CD1c-positive myeloid dendritic cell (primary cell): ENCODE results near the gene BPTF.
A peak's percentile ranks its signal among the peaks of the same experiment; 100 is the strongest.
"Not testable (repeated sequence)": the region's sequence is repeated elsewhere in the genome, so short reads cannot be mapped to it uniquely, and the experiment has no call there.

Source experiments
- DNase-seq: peaks from one replicate; pipeline ENCODE4 v3.0.0-alpha.2; 2016; ENCODE audit errors: extremely low spot score

Gene BPTF

DNA sequence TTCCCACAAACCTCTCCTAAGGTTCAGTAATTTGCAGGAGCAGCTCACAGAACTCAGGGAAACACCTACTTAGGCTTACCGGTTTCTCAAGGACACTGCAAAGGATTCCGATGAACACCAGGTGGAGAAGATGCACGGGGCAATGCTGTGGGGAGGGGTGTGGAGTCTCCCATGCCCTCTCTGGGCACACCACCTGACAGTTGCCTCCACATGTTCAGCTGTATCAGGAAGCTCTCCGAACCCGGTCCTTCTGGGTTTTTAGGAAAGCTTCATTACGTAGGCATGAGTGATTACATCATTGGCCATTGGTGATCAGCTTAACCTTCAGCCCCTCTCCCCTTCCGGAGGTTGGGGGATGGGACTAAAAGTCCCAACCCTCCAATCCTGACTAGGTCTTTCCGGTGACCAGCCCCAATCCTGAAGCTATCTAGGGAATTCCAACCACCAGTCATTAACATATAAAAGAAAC is 149.3 kb downstream of the BPTF start:
- DNase-seq: no peak

GRCh38 chr17:67976306-67976705 is 151.0 kb downstream of the BPTF start:
- not testable (repeated sequence) for DNase-seq

- DNase-seq: no peak
Measured at GRCh38 chr17:67980456-67980855, 155.2 kb downstream of the BPTF start.

DNA sequence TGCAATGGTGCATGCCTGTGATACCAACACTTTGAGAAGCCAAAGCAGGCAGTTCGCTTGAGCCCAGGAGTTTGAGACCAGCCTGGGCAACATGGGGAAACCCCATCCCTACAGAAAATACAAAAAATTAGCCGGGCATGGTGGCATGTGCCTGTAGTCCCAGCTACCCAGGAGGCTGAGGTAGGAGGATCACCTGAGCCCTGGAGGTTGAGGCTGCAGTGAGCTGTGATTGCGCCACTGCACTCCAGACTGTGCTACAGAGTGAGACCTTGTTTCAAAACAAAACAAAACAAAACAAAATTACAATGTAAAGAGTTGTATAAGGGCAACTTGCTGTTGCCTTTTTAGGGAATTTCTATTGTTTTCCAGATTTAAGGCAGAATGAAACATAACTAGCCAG is 155.6 kb downstream of the BPTF start:
- not testable (repeated sequence) for DNase-seq

GRCh38 chr17:67982034-67982640 is 156.8 kb downstream of the BPTF start:
- no peak for DNase-seq

DNA sequence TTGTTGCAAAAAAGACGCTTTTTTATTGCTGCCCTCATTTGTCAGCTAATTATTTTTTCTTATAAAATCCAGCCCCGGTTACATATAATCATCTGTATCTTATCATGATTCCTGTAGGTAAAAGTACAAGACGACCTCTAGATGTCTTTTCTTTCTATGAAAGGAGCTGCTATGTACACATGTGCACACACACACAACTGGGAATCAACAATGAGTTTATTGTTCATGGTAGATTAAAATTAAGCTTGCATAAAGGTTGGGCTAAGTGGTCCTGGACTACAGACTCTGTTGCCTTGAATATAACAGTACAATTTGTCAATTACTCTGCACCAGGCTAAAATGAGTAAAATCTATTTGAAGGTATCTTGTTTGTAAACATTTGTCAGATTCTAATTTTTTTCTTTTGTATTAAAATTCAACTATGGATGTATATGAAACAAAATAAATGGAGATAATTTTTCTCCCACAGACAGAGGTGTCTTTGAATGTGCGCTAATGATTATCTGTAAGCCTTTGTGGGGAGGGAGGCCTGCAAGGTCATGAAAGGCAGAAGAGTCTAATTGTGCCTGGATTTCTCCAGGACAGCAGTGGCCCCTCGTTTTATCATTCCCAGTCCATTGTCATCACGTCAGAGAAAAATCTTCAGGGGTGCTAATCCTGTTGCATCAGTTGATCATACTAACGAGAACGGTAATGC is 157.5 kb downstream of the BPTF start:
- no peak for DNase-seq

DNA sequence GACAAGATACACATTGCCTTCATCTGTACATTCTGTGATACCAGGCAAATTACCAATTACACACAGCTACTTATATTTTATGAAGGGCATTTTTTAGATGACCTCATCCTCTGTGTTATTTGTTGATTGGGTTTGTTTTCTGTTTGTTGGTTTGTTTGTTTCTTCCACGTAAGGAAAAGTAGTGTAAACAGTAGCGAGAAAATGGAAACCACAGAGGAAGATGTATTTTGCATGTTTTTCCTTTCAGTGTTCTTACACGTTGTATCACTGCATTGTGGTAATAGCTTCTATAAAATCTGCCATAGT is 158.0 kb downstream of the BPTF start:
- no peak for DNase-seq

GRCh38 chr17:67990909-67991308 is 165.6 kb downstream of the BPTF start:
- no peak for DNase-seq

DNA sequence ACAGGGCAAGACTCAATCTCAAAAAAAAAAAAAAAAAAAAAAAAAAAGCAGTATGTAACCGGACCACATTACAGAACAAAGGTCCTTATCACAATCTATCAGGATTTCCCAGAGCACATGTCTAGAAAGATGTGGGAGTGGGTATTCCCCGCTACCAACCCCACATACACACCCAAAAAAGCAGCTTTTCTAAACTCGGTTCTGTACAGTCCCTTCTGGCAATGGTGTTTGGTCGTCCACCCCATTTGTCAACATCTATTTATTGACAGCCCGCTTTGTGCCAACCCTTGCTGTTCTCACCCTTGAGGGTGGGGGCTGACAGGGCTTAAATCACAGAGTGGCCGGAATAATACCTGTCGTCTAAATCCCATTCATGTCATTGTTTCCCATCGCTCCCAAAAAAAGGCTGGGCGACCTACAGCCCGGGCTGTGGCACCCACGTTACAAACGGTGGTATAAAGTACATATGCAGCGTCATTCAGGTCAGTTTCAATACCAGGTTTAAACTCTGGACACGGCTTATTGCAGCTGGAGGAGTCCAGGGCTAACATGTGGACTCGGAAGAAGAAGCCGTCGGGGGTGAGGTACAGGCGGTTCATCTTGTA is 167.3 kb downstream of the BPTF start:
- peak; percentile 31 for DNase-seq

- DNase-seq: peak; percentile 93
Measured at GRCh38 chr17:67993153-67993997, 168.1 kb downstream of the BPTF start.

DNA sequence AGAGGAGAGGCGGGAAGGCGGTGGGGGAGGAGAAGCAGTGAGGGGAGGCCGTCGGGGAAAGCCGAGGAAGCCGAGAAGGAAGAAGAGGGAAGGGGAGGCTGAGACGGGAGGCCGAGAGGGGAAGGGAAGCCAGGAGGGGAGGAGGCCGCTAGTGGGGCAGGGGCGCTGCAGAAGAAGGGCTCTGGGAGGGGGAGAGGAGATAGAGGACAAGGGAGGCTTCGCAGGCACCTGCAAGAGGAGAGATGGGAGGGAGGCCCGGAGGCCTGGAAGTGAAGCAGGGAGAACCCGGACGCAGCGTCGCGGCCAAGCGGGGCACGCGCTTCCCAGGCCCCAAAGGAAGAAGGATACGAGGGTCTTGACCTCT is 168.7 kb downstream of the BPTF start:
- no peak for DNase-seq

DNA sequence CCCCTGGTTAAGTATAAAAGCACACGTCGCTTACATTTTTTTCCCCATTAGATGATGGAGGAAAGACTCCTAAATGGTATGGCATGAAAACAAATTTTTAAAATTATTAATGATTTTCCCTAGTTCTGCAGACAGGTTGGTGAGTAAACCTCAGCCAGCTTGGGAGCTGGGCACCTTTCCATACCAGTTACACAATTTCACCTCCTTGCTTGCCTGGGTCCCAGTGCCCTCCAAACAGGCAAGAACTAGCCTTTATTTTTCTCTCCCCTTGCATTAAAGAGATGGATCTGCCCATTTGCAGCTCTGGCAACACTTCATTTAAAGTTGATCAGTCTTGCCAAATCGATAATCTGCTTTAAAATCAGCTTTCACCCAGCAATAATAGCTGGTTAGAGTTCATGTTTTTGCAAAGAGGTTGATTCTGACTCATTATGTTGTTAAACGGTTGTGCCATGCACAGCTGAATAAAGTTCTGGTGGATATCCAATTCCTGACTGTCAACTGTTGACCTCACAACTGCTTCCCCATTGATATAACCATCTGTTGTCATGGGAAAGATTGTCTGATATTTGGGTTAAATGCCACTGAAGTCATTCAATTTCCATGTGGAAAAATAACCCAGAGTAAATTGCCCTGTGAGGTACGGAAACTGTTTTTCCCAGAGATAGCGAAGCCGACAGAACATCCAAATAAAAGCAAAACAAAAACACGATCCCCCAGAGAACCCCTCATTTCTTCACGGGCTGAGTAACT is 169.7 kb downstream of the BPTF start:
- peak; percentile 71 for DNase-seq

DNA sequence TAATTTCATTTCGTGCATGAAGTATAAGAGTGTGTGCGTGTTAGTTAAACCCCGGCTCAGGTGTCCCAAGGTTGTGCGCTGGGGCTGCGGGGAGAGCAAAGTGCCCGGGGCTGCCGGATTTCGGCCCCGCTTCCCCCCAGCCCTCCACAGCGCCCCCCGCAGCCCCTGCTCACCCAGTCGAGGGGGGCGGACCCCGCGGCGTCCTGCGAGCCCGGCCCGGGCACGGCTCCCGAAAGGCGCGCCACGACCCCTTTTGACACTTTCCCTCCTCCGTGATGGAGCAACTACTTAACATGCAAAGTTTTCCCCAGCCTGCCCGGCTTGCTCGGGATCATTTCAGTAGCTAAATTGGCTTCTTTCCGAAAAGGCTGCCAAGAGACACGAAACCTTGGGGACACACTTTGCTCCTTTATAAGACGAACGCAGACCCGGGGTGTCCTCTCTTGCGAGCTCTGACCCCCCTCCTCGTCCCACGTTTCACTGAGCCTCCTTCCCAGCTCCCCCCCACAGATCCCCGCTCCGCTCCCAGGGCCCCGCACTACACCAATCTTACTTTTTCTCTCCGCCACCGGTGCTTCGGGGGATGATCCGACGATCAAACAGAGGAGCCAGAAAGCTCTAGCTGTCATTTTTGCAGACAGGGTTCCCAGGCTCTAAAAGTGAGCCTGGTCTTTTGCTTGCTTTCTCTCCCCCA is 170.4 kb downstream of the BPTF start:
- peak; percentile 22 for DNase-seq

GRCh38 chr17:67996301-67997171 is 171.2 kb downstream of the BPTF start, which contains the start of gene C17orf58:
Gene C17orf58, minus strand, starts transcription at chr17:67996469. Its CDS starts 271 bp downstream, at chr17:67996198.
- DNase-seq: peak; percentile 79

GRCh38 chr17:67998466-67998865 is 173.2 kb downstream of the BPTF start:
- no peak for DNase-seq

DNA sequence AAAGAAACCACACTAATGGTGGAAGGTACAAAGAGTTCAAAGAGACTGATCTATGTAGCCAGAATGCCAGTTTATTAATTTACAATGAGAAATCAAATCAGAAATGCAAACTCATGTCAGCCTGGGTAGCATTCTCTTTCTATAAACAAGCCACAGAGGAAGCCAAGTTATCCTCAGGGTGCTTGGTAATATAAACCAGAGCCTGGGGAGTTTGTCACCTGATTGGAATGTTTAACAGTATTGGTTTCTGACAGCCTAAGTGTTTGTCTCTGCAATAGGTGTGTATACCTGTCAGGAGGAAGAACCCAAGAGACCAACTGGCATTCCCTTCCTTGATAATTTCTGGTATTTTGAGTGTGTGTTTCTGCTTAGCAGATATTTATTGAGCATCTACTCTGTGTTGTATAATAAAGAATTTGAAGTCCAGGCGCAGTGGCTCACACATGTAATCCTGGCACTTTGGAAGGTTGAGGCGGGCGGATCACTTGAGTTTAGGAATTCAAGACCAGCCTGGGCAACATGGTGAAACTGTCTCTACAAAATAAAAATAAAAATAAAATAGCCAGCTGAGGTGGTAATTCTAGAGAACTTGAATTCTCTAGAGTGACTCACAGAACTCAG is 174.1 kb downstream of the BPTF start:
- DNase-seq: no peak

- no peak for DNase-seq
Measured at GRCh38 chr17:68004201-68004600, 178.9 kb downstream of the BPTF start.

- no peak for DNase-seq
Measured at GRCh38 chr17:68006797-68007196, 181.5 kb downstream of the BPTF start.

DNA sequence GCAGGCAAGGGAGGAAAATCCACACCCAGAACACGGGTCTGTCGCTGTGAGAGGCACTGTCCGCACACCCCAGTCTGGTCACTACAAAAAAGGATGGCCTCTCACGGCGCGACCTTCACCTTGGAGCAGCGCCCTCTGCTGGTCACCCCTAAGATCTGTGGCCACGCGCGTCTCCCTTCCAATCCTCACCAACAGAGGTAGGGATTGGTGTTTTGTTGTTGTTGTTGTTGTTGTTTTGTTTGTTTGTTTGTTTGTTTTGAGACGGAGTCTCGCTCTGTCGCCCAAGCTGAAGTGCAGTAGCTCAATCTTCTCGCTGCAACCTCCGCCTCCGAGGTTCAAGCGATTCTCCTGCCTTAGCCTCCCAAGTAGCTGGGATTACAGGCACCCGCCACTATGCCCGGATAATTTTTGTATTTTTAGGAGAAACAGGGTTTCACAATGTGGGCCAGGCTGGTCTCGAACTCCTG is 185.9 kb downstream of the BPTF start:
- peak; percentile 76 for DNase-seq
